GM12878 (cell line): ENCODE data around the gene CEP170B. TPM values are rescaled to one million over a fixed set of nuclear protein-coding genes. Genes with fewer than 3 reads are reported as not detected.

Experiments
- ATAC-seq: fragments of 200-7000 bp; cut with Tn5 transposase; 3 replicates; pipeline ENCODE4 v1.9.1; 2020; ENCODE audit warnings: mild to moderate bottlenecking, moderate library complexity
- BruUV-seq: library from RNA; stranded (reverse); fragments of 400-500 nt; replicated peaks from 2 replicates; lab custom pipeline; 2021; lab: Mats Ljungman, UMichigan
- CTCF ChIA-PET: fragments of 300-600 bp; sonication (Branson Sonifier 250); formaldehyde crosslinking; extraction: SDS; loops from one replicate; lab custom pipeline; 2021; ENCODE audit warnings: inconsistent platforms; lab: Yijun Ruan, JAX
- POLR2A ChIA-PET: fragments of 350-600 bp; formaldehyde crosslinking; extraction: SDS; loops from one replicate; lab custom pipeline; 2021; ENCODE audit warnings: inconsistent platforms; lab: Charles Lee
- RAD21 ChIA-PET: fragments of 300-600 bp; sonication (Branson Sonifier 250); formaldehyde crosslinking; loops from one replicate; lab custom pipeline; 2023; ENCODE audit warnings: antibody characterized with exemption; ENCODE audit not compliant: unreplicated experiment; lab: Charles Lee
- SMC1A ChIA-PET: fragments of 300-600 bp; sonication (Branson Sonifier 250); formaldehyde crosslinking; loops from one replicate; lab custom pipeline; 2023; ENCODE audit not compliant: unreplicated experiment, uncharacterized antibody; lab: Charles Lee
- DNase-seq: peaks from one replicate; pipeline ENCODE4 v3.0.0-alpha.2; 2011; ENCODE audit warnings: low read depth, low spot score
- FAIRE-seq: peaks from 3 replicates; lab custom pipeline; 2011; peaks lifted over from hg19 to GRCh38; lab: Jason Lieb, UNC
- H2AFZ ChIP-seq: 2 replicates; pipeline ENCODE4 v1.6.0; 2011; ENCODE audit warnings: low read depth, low read length, control low read depth; ENCODE audit not compliant: control insufficient read depth
- H3K27ac ChIP-seq: 2 replicates; pipeline ENCODE4 v1.5.1; 2011; ENCODE audit warnings: control low read depth; ENCODE audit not compliant: control insufficient read depth, insufficient read depth
- H3K27me3 ChIP-seq, 2 experiments: replicated peaks in 1 of 2; 2 replicates each; pipeline versions ENCODE4 v1.6.0 to v1.6.1; 2011; ENCODE audit warnings: low read length in 1 of 2; ENCODE audit not compliant: control insufficient read depth in 2 of 2, insufficient read depth in 2 of 2
- H3K36me3 ChIP-seq, 2 experiments: 2 replicates each; pipeline ENCODE4 v1.5.1; 2011; ENCODE audit warnings: low read length in 1 of 2; ENCODE audit not compliant: control insufficient read depth in 2 of 2, insufficient read depth in 2 of 2
- H3K4me1 ChIP-seq: 2 replicates; pipeline ENCODE4 v1.6.1; 2011; ENCODE audit warnings: mild to moderate bottlenecking, low read length, moderate library complexity, mixed read lengths; ENCODE audit not compliant: control insufficient read depth, insufficient read depth
- H3K4me2 ChIP-seq: 2 replicates; pipeline ENCODE4 v1.6.0; 2011; ENCODE audit warnings: control low read depth; ENCODE audit not compliant: control insufficient read depth, insufficient read depth
- H3K4me3 ChIP-seq: fragments of 200-600 bp; sonication (generic); 2 replicates; pipeline ENCODE4 v1.5.1; 2016
- H3K79me2 ChIP-seq: 2 replicates; pipeline ENCODE4 v1.6.0; 2011; ENCODE audit warnings: low read length; ENCODE audit not compliant: control insufficient read depth, insufficient read depth
- H3K9ac ChIP-seq: 2 replicates; pipeline ENCODE4 v1.8.0; 2011; ENCODE audit warnings: low read length, control low read depth, mixed read lengths; ENCODE audit not compliant: control insufficient read depth, insufficient read depth
- H3K9me3 ChIP-seq: replicated peaks from 3 replicates; pipeline ENCODE4 v1.5.1; 2011; ENCODE audit warnings: mild to moderate bottlenecking, low read length; ENCODE audit not compliant: control insufficient read depth, insufficient read depth
- H4K20me1 ChIP-seq: 2 replicates; pipeline ENCODE4 v1.6.0; 2011; ENCODE audit not compliant: control insufficient read depth, insufficient read depth
- CHD4 ChIP-seq: fragments of 200-600 bp; sonication (generic); IDR thresholded peaks from 2 replicates; pipeline ENCODE4 v1.6.1; 2016; ENCODE audit warnings: mild to moderate bottlenecking
- E4F1 ChIP-seq: fragments of 450-650 bp; IDR thresholded peaks from 2 replicates; pipeline ENCODE4 v1.6.1; 2018; ENCODE audit warnings: borderline replicate concordance, mild to moderate bottlenecking; ENCODE audit not compliant: partially characterized antibody
- HDGF ChIP-seq: fragments of 450-650 bp; IDR thresholded peaks from 2 replicates; pipeline ENCODE4 v1.6.1; 2016; ENCODE audit warnings: antibody characterized with exemption
- HSF1 ChIP-seq: fragments of 150-350 bp; IDR thresholded peaks from 2 replicates; pipeline ENCODE4 v1.6.1; 2014; ENCODE audit warnings: mild to moderate bottlenecking, low read depth, low read length
- LARP7 ChIP-seq: fragments of 450-650 bp; IDR thresholded peaks from 2 replicates; pipeline ENCODE4 v1.6.1; 2017; ENCODE audit warnings: mild to moderate bottlenecking
- MEF2A ChIP-seq: IDR thresholded peaks from 2 replicates; pipeline ENCODE4 v1.6.1; 2011; ENCODE audit warnings: low read depth, mild to moderate bottlenecking, low read length, moderate library complexity; ENCODE audit not compliant: insufficient read depth
- PML ChIP-seq: IDR thresholded peaks from 2 replicates; pipeline ENCODE4 v1.6.1; 2012; ENCODE audit warnings: low read length, inconsistent platforms
- RAD21 ChIP-seq: IDR thresholded peaks from 2 replicates; pipeline ENCODE4 v1.6.1; 2011; ENCODE audit warnings: mild to moderate bottlenecking, low read depth, low read length, moderate library complexity; ENCODE audit not compliant: insufficient read depth
- SMAD1 ChIP-seq: fragments of 450-650 bp; IDR thresholded peaks from 2 replicates; pipeline ENCODE4 v1.6.1; 2018; ENCODE audit warnings: mild to moderate bottlenecking, low read depth; ENCODE audit not compliant: partially characterized antibody
- SMAD5 ChIP-seq: IDR thresholded peaks from 2 replicates; pipeline ENCODE4 v1.6.1; 2016; ENCODE audit warnings: antibody characterized with exemption, low read depth
- SUPT20H ChIP-seq: IDR thresholded peaks from 2 replicates; pipeline ENCODE4 v1.6.1; 2011; ENCODE audit warnings: low read depth, mild to moderate bottlenecking, low read length, moderate library complexity, borderline replicate concordance; ENCODE audit not compliant: control insufficient read depth
- WRNIP1 ChIP-seq: IDR thresholded peaks from 2 replicates; pipeline ENCODE4 v1.6.1; 2011; ENCODE audit warnings: low read depth, low read length, improper control_type of control experiment, borderline replicate concordance
- WGBS: methylation state at CpG from one replicate; pipeline ENCODE4 v1.1.6; 2016; ENCODE audit warnings: low lambda C conversion rate; ENCODE audit not compliant: insufficient replicate concordance, insufficient coverage; ENCODE audit errors: missing lambda C conversion rate; 5-methylcytosine and 5-hydroxymethylcytosine counted together
- in situ Hi-C: fragments of 300-500 bp; cut with MboI; formaldehyde crosslinking; loops from 9 replicates; pipeline ENCODE4 v1.14.3; 2018; ENCODE audit warnings: mixed read lengths
- intact Hi-C: fragments of 100-400 bp; cut with micrococcal nuclease; formaldehyde crosslinking; loops from one replicate; pipeline ENCODE4 v1.14.2; 2022; ENCODE audit not compliant: unreplicated experiment
- polyA plus RNA-seq, 11 experiments: library from polyadenylated mRNA; depleted of rRNA in 4 of 11; unstranded in 6 of 11; stranded (reverse) in 5 of 11; fragments of >200 nt; fragmentation: Nextera tagmentation in 4 of 11; fragmentation: Illumina TruSeq in 1 of 11; extraction: Ambion mirVana in 4 of 11; extraction: Trizol in 1 of 11; gene quantifications; 1 replicate in 1 of 11; 2 replicates in 10 of 11; pipeline versions ENCODE4 v1.2.1 to v1.2.3, GENCODE V29; 2011 to 2016; ENCODE audit warnings: inconsistent platforms in 2 of 11, missing spikeins in 2 of 11, low read depth in 1 of 11
- total RNA-seq, 4 experiments: library from RNA; depleted of rRNA in 3 of 4; stranded (reverse); fragments of >200 nt in 3 of 4; fragmentation: Illumina TruSeq in 1 of 4; extraction: Trizol in 1 of 4; gene quantifications; 2 replicates each; pipeline versions ENCODE4 v1.2.1 to v1.2.3, GENCODE V29; 2013 to 2021
- TF ChIP-seq, protein P1 (sequence below): fragments of 450-650 bp; IDR thresholded peaks from 2 replicates; pipeline ENCODE4 v1.6.1; 2016; ENCODE audit warnings: mild to moderate bottlenecking

The CEP170B gene
- total and polyA plus RNA-seq, 10 of the 15 experiments (the other 5 are each of a cell fraction or from before 2014, with no cell fraction given): 0.01 to 0.44 (median 0.05) TPM; not detected in 4

- TF ChIP-seq HSF1: no peak
- TF ChIP-seq PML: no peak
These were observed 23.7 kb downstream of the CEP170B start (continued) for GRCh38 chr14:104888489-104889374.

DNA sequence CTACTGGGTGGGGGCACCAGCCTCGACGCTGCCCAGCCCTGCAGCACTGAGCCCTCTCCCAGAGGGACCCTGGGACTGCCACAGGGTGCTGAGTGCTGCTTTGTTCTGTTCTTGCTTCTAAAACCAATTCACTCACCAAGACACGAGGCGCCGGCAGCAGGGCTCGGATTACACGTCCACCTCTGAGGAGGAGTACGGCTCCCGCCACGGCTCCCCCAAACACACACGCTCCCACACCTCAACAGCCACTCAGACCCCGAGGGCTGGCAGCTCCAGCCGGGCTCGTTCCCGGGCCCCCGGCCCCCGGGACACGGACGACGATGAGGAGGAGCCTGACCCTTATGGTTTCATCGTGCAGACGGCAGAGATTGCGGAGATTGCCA, 24.3 kb downstream of the CEP170B start:
- POLR2A ChIA-PET: no interaction called here
- H3K27me3 ChIP-seq: no peaks in the 10 kb centered on the region
- H3K36me3 ChIP-seq: no peaks in the 10 kb centered on the region
- no TSS peak for BruUV-seq
- CTCF ChIA-PET: no interaction called here
- H2AFZ ChIP-seq: no peak overlapping the region
- no peak for ATAC-seq
- H3K4me3 ChIP-seq: no peak overlapping the region
- no peaks in the 10 kb centered on the region for H3K79me2 ChIP-seq
- H3K9ac ChIP-seq: no peak overlapping the region
- H4K20me1 ChIP-seq: no peaks in the 10 kb centered on the region
- no peaks in the 10 kb centered on the region for H3K4me1 ChIP-seq
- DNase-seq: no peak
- FAIRE-seq: no peak
- in situ Hi-C loops: no loop called here
- TF ChIP-seq E4F1 (no peak), SMAD5 (no peak), MEF2A (no peak), HDGF (no peak), WRNIP1 (no peak), CHD4 (no peak), RAD21 (no peak), SMAD1 (no peak), SUPT20H (no peak), LARP7 (no peak)
- TF ChIP-seq, protein P1, sequence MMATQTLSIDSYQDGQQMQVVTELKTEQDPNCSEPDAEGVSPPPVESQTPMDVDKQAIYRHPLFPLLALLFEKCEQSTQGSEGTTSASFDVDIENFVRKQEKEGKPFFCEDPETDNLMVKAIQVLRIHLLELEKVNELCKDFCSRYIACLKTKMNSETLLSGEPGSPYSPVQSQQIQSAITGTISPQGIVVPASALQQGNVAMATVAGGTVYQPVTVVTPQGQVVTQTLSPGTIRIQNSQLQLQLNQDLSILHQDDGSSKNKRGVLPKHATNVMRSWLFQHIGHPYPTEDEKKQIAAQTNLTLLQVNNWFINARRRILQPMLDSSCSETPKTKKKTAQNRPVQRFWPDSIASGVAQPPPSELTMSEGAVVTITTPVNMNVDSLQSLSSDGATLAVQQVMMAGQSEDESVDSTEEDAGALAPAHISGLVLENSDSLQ: no peak
- H3K4me2 ChIP-seq: no peak overlapping the region
- SMC1A ChIA-PET: no interaction called here
- H3K27ac ChIP-seq: no peak overlapping the region
- intact Hi-C loops: no loop called here
- H3K9me3 ChIP-seq: no peaks in the 10 kb centered on the region
- 69% methylated on average over 23 of the region's 23 CpGs for WGBS
- RAD21 ChIA-PET: no interaction called here
